Measurements from ENCODE around the gene COL23A1. TPM values are rescaled to one million over a fixed set of nuclear protein-coding genes. Genes with fewer than 3 reads are reported as not detected.
A peak's percentile ranks its signal among the peaks of the same experiment; 100 is the strongest.

COL23A1 gene
- total RNA-seq, 4 donors from 2014 or later = 0.93 to 4.6 (median 2.4) TPM

- Histone ChIP-seq H3K27ac (no peak overlapping the region), H3K27me3 (peaks cover 14% of the 10 kb centered on the region), H3K4me3 (no peak overlapping the region), H3K4me1 (no peaks in the 10 kb centered on the region), H3K9me3 (no peaks in the 10 kb centered on the region), H3K36me3 (no peaks in the 10 kb centered on the region)
- 69 to 90% methylated on average over 2 of the region's 2 CpGs for WGBS, 2 donors (ENCODE audit: low coverage in 1 of 2)
- no peak for ATAC-seq
- TF ChIP-seq POLR2AphosphoS5 (IDR thresholded peaks at IDR 0.05) = no peak
- TF ChIP-seq CTCF (IDR thresholded peaks at IDR 0.05) = no peak
- TF ChIP-seq EP300 (IDR thresholded peaks at IDR 0.05) = no peak
- no peak for TF ChIP-seq POLR2A (IDR thresholded peaks at IDR 0.05)
Observed at GRCh38 chr5:178245389-178245788, 344.8 kb downstream of the COL23A1 start.

GRCh38 chr5:178244576-178244975 is 345.6 kb downstream of the COL23A1 start:
- peaks cover 14% of the 10 kb centered on the region for H3K27me3 ChIP-seq
- H3K36me3 ChIP-seq = no peaks in the 10 kb centered on the region
- no peaks in the 10 kb centered on the region for H3K9me3 ChIP-seq
- ATAC-seq = no peak
- WGBS, 2 donors (ENCODE audit: low coverage in 1 of 2) = 71 to 100% methylated on average over 1 of the region's 2 CpGs
- H3K27ac ChIP-seq = no peak overlapping the region
- TF ChIP-seq POLR2AphosphoS5 (IDR thresholded peaks at IDR 0.05) (no peak), EP300 (IDR thresholded peaks at IDR 0.05) (no peak)
- no peak overlapping the region for H3K4me3 ChIP-seq
- no peaks in the 10 kb centered on the region for H3K4me1 ChIP-seq

- Histone ChIP-seq H3K9me3 (no peaks in the 10 kb centered on the region), H3K4me1 (peaks cover 0 to 19% (median 0%) of the 10 kb centered on the region in 3 donors), H3K27ac (no peak overlapping the region), H3K36me3 (no peaks in the 10 kb centered on the region), H3K27me3 (peaks cover 11% of the 10 kb centered on the region), H3K4me3 (no peak overlapping the region)
- TF ChIP-seq POLR2A (IDR thresholded peaks at IDR 0.05) (no peak), CTCF (IDR thresholded peaks at IDR 0.05) (no peak), POLR2AphosphoS5 (IDR thresholded peaks at IDR 0.05) (no peak), EP300 (IDR thresholded peaks at IDR 0.05) (no peak)
- ATAC-seq = no peak
- WGBS, 2 donors (ENCODE audit: low coverage in 1 of 2) = 78 to 79% methylated on average over 6 to 9 of the region's 10 CpGs
Observed at GRCh38 chr5:178242416-178242815, 347.8 kb downstream of the COL23A1 start.

GRCh38 chr5:178241688-178242231 is 348.4 kb downstream of the COL23A1 start:
- no peaks in the 10 kb centered on the region for H3K36me3 ChIP-seq
- H3K27me3 ChIP-seq = peaks cover 7% of the 10 kb centered on the region
- H3K9me3 ChIP-seq = no peaks in the 10 kb centered on the region
- 80 to 100% methylated on average over 1 of the region's 15 CpGs for WGBS, 2 donors (ENCODE audit: low coverage in 1 of 2)
- ATAC-seq = peak; percentile 56
- H3K4me3 ChIP-seq = no peak overlapping the region
- peak overlapping the region in 1 of 4 donors; percentile 57 for H3K27ac ChIP-seq
- TF ChIP-seq EP300 (IDR thresholded peaks at IDR 0.05) (no peak), POLR2AphosphoS5 (IDR thresholded peaks at IDR 0.05) (no peak), CTCF (IDR thresholded peaks at IDR 0.05) (no peak), POLR2A (IDR thresholded peaks at IDR 0.05) (no peak)
- H3K4me1 ChIP-seq = peaks cover 0 to 26% (median 0%) of the 10 kb centered on the region in 3 donors

- peaks cover 0 to 31% (median 0%) of the 10 kb centered on the region in 3 donors for H3K4me1 ChIP-seq
- no peaks in the 10 kb centered on the region for H3K9me3 ChIP-seq
- no peak overlapping the region for H3K4me3 ChIP-seq
- ATAC-seq = peak; percentile 54
- TF ChIP-seq POLR2A (IDR thresholded peaks at IDR 0.05) (no peak), EP300 (IDR thresholded peaks at IDR 0.05) (no peak), CTCF (IDR thresholded peaks at IDR 0.05) (no peak), POLR2AphosphoS5 (IDR thresholded peaks at IDR 0.05) (no peak)
- no peaks in the 10 kb centered on the region for H3K36me3 ChIP-seq
- H3K27ac ChIP-seq = peak overlapping the region in 2 of 4 donors; percentile 43 to 57
- peaks cover 2% of the 10 kb centered on the region for H3K27me3 ChIP-seq
- no CpG with 5 or more reads among the region's 8 CpGs for WGBS, 2 donors (ENCODE audit: low coverage in 1 of 2)
Observed at GRCh38 chr5:178241231-178241663, 348.9 kb downstream of the COL23A1 start.

All from gastroesophageal sphincter (tissue), 4 donors.